Measurements from ENCODE around the gene STX8.

STX8 gene

DNA sequence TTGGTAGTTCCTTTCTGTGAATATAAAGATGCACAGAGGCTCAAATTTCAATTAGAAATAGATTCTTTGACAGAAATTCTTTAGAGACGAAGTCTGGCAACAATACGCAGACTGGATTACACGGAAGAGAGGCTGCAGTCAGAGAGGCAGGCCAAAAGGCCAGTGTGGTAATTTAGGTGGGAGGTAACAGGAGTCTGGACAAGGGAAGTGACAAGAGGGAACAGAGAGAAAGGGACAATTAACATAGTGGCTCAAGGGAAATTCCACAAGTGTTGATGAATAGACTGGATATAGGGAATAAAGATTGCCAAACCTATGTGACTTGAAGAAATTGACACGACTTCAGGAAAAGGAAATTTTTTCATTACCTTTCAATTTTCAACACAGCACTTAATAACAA is 54.6 kb downstream of the STX8 start:
- Histone ChIP-seq H3K4me1 (ENCODE audit: insufficient read depth, low read length) (no peaks in the 10 kb centered on the region), H3K4me2 (ENCODE audit: insufficient read depth, low read length) (no peak overlapping the region), H3K9ac (ENCODE audit: low read depth, low read length) (no peak overlapping the region), H3K27ac (ENCODE audit: low read length) (no peak overlapping the region), H3K9me3 (ENCODE audit: insufficient read depth, low read length, severe bottlenecking) (no peaks in the 10 kb centered on the region), H3K27me3 (ENCODE audit: insufficient read depth, low read length, poor library complexity) (no peaks in the 10 kb centered on the region), H4K20me1 (ENCODE audit: insufficient read depth, low read length) (no peaks in the 10 kb centered on the region), H3K79me2 (ENCODE audit: insufficient read depth, low read length) (no peaks in the 10 kb centered on the region), H2AFZ (ENCODE audit: low read depth, low read length) (no peak overlapping the region), H3K4me3 (ENCODE audit: low read depth in 1 of 2, low read length in 2 of 2) (no peak overlapping the region), H3K36me3 (ENCODE audit: insufficient read depth, low read length) (no peaks in the 10 kb centered on the region)
- TF ChIP-seq EZH2 (IDR thresholded peaks at IDR 0.05; ENCODE audit: borderline replicate concordance, low read depth, low read length, severe bottlenecking), result no peak
- TF ChIP-seq, protein P1, sequence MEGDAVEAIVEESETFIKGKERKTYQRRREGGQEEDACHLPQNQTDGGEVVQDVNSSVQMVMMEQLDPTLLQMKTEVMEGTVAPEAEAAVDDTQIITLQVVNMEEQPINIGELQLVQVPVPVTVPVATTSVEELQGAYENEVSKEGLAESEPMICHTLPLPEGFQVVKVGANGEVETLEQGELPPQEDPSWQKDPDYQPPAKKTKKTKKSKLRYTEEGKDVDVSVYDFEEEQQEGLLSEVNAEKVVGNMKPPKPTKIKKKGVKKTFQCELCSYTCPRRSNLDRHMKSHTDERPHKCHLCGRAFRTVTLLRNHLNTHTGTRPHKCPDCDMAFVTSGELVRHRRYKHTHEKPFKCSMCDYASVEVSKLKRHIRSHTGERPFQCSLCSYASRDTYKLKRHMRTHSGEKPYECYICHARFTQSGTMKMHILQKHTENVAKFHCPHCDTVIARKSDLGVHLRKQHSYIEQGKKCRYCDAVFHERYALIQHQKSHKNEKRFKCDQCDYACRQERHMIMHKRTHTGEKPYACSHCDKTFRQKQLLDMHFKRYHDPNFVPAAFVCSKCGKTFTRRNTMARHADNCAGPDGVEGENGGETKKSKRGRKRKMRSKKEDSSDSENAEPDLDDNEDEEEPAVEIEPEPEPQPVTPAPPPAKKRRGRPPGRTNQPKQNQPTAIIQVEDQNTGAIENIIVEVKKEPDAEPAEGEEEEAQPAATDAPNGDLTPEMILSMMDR (IDR thresholded peaks at IDR 0.05; ENCODE audit: borderline replicate concordance, extremely low read depth, low read length, poor library complexity, severe bottlenecking), result no peak
- no peak for DNase-seq
- ATAC-seq (ENCODE audit: insufficient read depth, low read depth), result no peak

DNA sequence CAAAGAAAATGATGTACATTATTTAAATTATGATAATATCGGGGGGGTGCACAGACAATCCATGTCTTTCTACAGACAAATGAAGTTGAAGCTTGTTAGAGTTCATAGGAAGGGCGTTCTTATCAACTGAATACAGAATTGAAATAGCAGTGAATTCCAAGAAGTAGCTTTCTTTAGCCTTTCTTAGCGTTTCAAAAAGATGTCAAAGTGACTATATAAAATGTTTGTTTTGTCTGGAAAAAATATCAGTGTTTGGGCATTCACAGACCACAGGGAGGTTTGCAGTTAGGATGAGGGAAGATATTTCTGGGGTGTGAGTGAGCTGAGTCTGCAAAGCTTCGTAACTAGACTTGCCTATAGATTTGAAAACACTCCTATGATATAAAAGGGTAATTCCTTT is 55.0 kb downstream of the STX8 start:
- Histone ChIP-seq H3K4me3 (ENCODE audit: low read depth in 1 of 2, low read length in 2 of 2) (no peak overlapping the region), H4K20me1 (ENCODE audit: insufficient read depth, low read length) (no peaks in the 10 kb centered on the region), H3K9ac (ENCODE audit: low read depth, low read length) (no peak overlapping the region), H3K9me3 (ENCODE audit: insufficient read depth, low read length, severe bottlenecking) (no peaks in the 10 kb centered on the region), H3K36me3 (ENCODE audit: insufficient read depth, low read length) (no peaks in the 10 kb centered on the region), H3K79me2 (ENCODE audit: insufficient read depth, low read length) (no peaks in the 10 kb centered on the region), H3K27ac (ENCODE audit: low read length) (no peak overlapping the region), H2AFZ (ENCODE audit: low read depth, low read length) (no peak overlapping the region), H3K27me3 (ENCODE audit: insufficient read depth, low read length, poor library complexity) (no peaks in the 10 kb centered on the region), H3K4me1 (ENCODE audit: insufficient read depth, low read length) (no peaks in the 10 kb centered on the region), H3K4me2 (ENCODE audit: insufficient read depth, low read length) (no peak overlapping the region)
- ATAC-seq (ENCODE audit: insufficient read depth, low read depth) (no peak), DNase-seq (no peak)
- TF ChIP-seq, protein P1 (IDR thresholded peaks at IDR 0.05; ENCODE audit: borderline replicate concordance, extremely low read depth, low read length, poor library complexity, severe bottlenecking), result no peak
- TF ChIP-seq EZH2 (IDR thresholded peaks at IDR 0.05; ENCODE audit: borderline replicate concordance, low read depth, low read length, severe bottlenecking), result no peak

DNA sequence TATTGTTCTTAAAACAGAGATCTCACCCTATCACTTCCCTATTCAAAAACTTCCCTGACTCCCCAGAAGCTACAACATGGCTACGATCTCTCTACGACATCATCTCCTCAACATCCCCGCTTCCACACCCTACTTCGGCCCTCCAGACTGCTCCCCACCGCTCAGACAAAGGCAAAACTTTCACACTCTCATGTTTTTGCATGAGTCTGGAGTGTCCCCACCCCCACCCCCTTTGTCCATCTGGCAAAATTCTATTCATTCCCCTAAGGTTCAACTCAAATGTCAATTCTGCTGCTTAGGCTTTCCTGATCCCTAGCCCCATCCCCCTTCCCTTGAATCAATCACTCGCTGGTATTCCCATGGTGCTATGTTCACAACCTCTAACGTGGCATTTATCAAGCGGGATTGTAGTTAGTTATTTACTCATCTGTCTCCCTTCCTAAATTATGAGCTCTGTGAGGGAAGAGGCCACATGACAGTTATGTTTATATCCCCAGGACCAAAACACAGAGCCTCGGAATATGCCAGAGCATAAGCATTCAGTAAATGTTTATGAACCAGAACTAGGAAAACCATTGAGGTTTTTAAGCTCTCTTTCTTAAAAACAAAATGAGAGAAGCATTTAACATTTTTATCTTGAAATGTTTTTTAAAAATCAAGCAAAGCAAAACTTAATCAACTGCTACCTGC is 55.9 kb downstream of the STX8 start:
- DNase-seq (no peak), ATAC-seq (ENCODE audit: insufficient read depth, low read depth) (no peak)
- Histone ChIP-seq H3K4me1 (ENCODE audit: insufficient read depth, low read length) (no peaks in the 10 kb centered on the region), H2AFZ (ENCODE audit: low read depth, low read length) (no peak overlapping the region), H3K27ac (ENCODE audit: low read length) (no peak overlapping the region), H4K20me1 (ENCODE audit: insufficient read depth, low read length) (no peaks in the 10 kb centered on the region), H3K36me3 (ENCODE audit: insufficient read depth, low read length) (no peaks in the 10 kb centered on the region), H3K9me3 (ENCODE audit: insufficient read depth, low read length, severe bottlenecking) (no peaks in the 10 kb centered on the region), H3K27me3 (ENCODE audit: insufficient read depth, low read length, poor library complexity) (no peaks in the 10 kb centered on the region), H3K4me3 (ENCODE audit: low read depth in 1 of 2, low read length in 2 of 2) (no peak overlapping the region), H3K4me2 (ENCODE audit: insufficient read depth, low read length) (no peak overlapping the region), H3K79me2 (ENCODE audit: insufficient read depth, low read length) (no peaks in the 10 kb centered on the region), H3K9ac (ENCODE audit: low read depth, low read length) (no peak overlapping the region)
- TF ChIP-seq, protein P1 (IDR thresholded peaks at IDR 0.05; ENCODE audit: borderline replicate concordance, extremely low read depth, low read length, poor library complexity, severe bottlenecking), result no peak
- no peak for TF ChIP-seq EZH2 (IDR thresholded peaks at IDR 0.05; ENCODE audit: borderline replicate concordance, low read depth, low read length, severe bottlenecking)

Data from DND-41 (cell line).